ENCODE results near the gene PDS5B. TPM values are rescaled to one million over a fixed set of nuclear protein-coding genes. Genes with fewer than 3 reads are reported as not detected.

PDS5B gene, protein sequence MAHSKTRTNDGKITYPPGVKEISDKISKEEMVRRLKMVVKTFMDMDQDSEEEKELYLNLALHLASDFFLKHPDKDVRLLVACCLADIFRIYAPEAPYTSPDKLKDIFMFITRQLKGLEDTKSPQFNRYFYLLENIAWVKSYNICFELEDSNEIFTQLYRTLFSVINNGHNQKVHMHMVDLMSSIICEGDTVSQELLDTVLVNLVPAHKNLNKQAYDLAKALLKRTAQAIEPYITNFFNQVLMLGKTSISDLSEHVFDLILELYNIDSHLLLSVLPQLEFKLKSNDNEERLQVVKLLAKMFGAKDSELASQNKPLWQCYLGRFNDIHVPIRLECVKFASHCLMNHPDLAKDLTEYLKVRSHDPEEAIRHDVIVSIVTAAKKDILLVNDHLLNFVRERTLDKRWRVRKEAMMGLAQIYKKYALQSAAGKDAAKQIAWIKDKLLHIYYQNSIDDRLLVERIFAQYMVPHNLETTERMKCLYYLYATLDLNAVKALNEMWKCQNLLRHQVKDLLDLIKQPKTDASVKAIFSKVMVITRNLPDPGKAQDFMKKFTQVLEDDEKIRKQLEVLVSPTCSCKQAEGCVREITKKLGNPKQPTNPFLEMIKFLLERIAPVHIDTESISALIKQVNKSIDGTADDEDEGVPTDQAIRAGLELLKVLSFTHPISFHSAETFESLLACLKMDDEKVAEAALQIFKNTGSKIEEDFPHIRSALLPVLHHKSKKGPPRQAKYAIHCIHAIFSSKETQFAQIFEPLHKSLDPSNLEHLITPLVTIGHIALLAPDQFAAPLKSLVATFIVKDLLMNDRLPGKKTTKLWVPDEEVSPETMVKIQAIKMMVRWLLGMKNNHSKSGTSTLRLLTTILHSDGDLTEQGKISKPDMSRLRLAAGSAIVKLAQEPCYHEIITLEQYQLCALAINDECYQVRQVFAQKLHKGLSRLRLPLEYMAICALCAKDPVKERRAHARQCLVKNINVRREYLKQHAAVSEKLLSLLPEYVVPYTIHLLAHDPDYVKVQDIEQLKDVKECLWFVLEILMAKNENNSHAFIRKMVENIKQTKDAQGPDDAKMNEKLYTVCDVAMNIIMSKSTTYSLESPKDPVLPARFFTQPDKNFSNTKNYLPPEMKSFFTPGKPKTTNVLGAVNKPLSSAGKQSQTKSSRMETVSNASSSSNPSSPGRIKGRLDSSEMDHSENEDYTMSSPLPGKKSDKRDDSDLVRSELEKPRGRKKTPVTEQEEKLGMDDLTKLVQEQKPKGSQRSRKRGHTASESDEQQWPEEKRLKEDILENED (N-terminal part only)
- total RNA-seq = 41.5 TPM
- polyA plus RNA-seq (ENCODE audit: insufficient read depth in 1 of 8, insufficient read length in 8 of 8, low replicate concordance in 1 of 8) = 10 to 100 TPM; 30.4 to 52.7 (median 41.2) TPM
- long read RNA-seq, donor 1, partial matches to known transcripts = 22 of 22 reads
- long read RNA-seq, donor 1, other reads (novel, unspliced or antisense) = 0 of 22 reads
- long read RNA-seq, donor 2, full-length matches to known transcripts = 1 of 1 reads
- long read RNA-seq, donor 2, partial matches to known transcripts = 0 of 1 reads
- long read RNA-seq, donor 2, other reads (novel, unspliced or antisense) = 0 of 1 reads
- long read RNA-seq, donor 3, full-length matches to known transcripts = 1 of 21 reads
- long read RNA-seq, donor 3, partial matches to known transcripts = 20 of 21 reads
- long read RNA-seq, donor 3, other reads (novel, unspliced or antisense) = 0 of 21 reads
- long read RNA-seq, donor 4, partial matches to known transcripts = 0 of 1 reads
- long read RNA-seq, donor 4, other reads (novel, unspliced or antisense) = 0 of 1 reads
- long read RNA-seq, donor 5, partial matches to known transcripts = 50 of 53 reads
- long read RNA-seq, donor 5, other reads (novel, unspliced or antisense) = 0 of 53 reads
- long read RNA-seq, donor 6 = 0 reads
- long read RNA-seq, donor 7, full-length matches to known transcripts = 2 of 21 reads
- long read RNA-seq, donor 7, partial matches to known transcripts = 19 of 21 reads
- long read RNA-seq, donor 7, other reads (novel, unspliced or antisense) = 0 of 21 reads
- long read RNA-seq, donor 8, partial matches to known transcripts = 5 of 8 reads
- long read RNA-seq, donor 8, other reads (novel, unspliced or antisense) = 0 of 8 reads
- long read RNA-seq, donor 9, partial matches to known transcripts = 37 of 37 reads
- long read RNA-seq, donor 9, other reads (novel, unspliced or antisense) = 0 of 37 reads
- long read RNA-seq, donor 10, full-length matches to known transcripts = 5 of 21 reads
- long read RNA-seq, donor 10, partial matches to known transcripts = 16 of 21 reads
- long read RNA-seq, donor 10, other reads (novel, unspliced or antisense) = 0 of 21 reads
- long read RNA-seq, donor 11, partial matches to known transcripts = 42 of 42 reads
- long read RNA-seq, donor 11, other reads (novel, unspliced or antisense) = 0 of 42 reads

DNA sequence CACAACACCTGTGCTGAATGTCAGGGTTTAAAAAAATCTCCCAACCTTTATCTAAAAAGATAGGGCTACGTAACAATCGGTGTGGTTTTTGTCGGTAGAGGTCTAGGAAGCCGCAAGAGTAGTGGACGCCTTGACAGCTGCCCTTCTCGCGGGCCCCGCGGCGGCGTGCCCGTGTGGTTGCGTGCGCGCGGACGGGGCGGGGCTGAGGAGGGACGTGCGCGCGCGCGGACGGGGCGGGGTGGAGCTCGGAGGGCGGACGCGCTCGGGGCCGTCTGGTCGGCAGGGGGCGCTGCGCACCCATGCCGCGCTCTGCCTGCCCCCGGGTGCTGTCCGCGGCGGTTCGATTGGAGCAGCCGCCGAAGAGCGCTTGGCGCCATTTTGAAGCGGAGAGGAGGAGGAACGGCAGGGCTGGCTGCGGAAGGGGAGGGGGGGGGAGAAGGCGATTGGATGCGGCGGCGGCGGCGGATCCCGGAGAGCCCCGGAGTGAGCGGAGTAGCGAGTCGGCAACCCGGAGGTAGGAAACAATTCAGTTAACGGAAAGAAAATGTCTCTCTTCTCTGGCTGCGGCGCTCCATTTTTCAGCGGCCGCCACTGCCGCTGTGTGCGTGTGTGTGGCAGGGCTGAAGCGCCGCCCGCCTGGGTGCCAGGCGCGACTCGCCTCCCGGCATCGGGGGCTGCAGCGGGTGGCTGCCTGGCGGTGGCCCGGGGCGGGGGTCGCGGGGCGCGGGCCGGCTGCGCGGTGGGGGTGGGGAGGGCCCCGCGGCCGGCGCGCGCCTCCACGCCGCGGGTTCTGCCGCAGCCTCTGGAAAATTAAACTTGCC, at the start of gene PDS5B:
Gene PDS5B, plus strand, starts transcription at position 373 of the 821 bp plus-strand sequence. CDS start 62,321 bp downstream, outside the sequence.
- Histone ChIP-seq H3K4me1 (ENCODE audit: control insufficient read depth, insufficient read depth, low read length) (peaks cover 7% of the 10 kb centered on the region), H3K9me3 (replicated peaks; ENCODE audit: control insufficient read depth, low read depth, low read length) (no peaks in the 10 kb centered on the region), H3K27ac (ENCODE audit: low read length) (peak within 1 kb of the TSS; percentile 98), H3K4me3 (ENCODE audit: low read length) (peak within 1 kb of the TSS; percentile 77), H3K36me3 (ENCODE audit: control insufficient read depth, insufficient read depth, low read length) (no peaks in the 10 kb centered on the region), H3K27me3 (ENCODE audit: control insufficient read depth, insufficient read depth, low read length) (no peaks in the 10 kb centered on the region)
- WGBS (ENCODE audit: insufficient coverage) = under 1% methylated on average over 80 of the region's 97 CpGs
- DNase-seq = peak; percentile 99

DNA sequence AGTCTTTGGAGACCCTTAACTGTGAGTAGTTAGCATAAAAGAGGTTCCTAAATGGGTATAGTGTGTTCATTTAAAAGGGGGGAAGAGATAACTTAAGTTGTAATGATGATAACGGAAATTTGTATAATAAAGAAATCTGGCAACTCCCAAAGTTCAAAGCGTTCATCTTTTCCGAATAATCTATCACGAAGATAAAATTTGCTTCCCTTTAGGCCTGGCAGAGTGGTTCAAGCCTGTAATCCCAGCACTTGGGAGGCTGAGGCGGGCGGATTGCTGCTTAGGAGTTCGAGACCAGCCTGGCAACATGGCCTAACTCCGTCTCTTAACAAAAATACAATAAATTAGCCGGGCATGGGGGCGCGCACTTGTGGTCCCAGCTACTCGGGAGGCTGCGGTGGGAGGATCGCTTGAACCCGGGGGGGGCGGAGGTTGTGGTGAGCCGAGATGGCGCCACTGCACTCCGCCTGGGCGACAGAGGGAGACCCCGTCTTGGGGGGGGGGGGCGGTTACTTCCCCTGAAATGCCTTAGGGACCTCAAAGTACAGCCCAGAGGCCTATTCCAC, 48.6 kb upstream of the PDS5B start:
- peaks cover 2% of the 10 kb centered on the region for H3K27me3 ChIP-seq (ENCODE audit: control insufficient read depth, insufficient read depth, low read length)

GRCh38 chr13:32538143-32538620, 48.1 kb upstream of the PDS5B start:
- Histone ChIP-seq H3K9me3 (replicated peaks; ENCODE audit: control insufficient read depth, low read depth, low read length) (no peaks in the 10 kb centered on the region), H3K27me3 (ENCODE audit: control insufficient read depth, insufficient read depth, low read length) (peaks cover 2% of the 10 kb centered on the region), H3K36me3 (ENCODE audit: control insufficient read depth, insufficient read depth, low read length) (peaks cover 10% of the 10 kb centered on the region), H3K27ac (ENCODE audit: low read length) (peak overlapping the region; percentile 99), H3K4me1 (ENCODE audit: control insufficient read depth, insufficient read depth, low read length) (peaks cover 2% of the 10 kb centered on the region), H3K4me3 (ENCODE audit: low read length) (peak overlapping the region; percentile 97)
- 0% methylated on average over 23 of the region's 23 CpGs for WGBS (ENCODE audit: insufficient coverage)
- no peak for DNase-seq

More for the DNA sequence above, 48.6 kb upstream of the PDS5B start:
- peaks cover 2% of the 10 kb centered on the region for H3K4me1 ChIP-seq (ENCODE audit: control insufficient read depth, insufficient read depth, low read length)
- no peak for DNase-seq
- 39% methylated on average over 4 of the region's 22 CpGs for WGBS (ENCODE audit: insufficient coverage)
- peak overlapping the region; percentile 99 for H3K27ac ChIP-seq (ENCODE audit: low read length)
- no peaks in the 10 kb centered on the region for H3K9me3 ChIP-seq (replicated peaks; ENCODE audit: control insufficient read depth, low read depth, low read length)
- H3K4me3 ChIP-seq (ENCODE audit: low read length) = peak overlapping the region; percentile 97
- peaks cover 12% of the 10 kb centered on the region for H3K36me3 ChIP-seq (ENCODE audit: control insufficient read depth, insufficient read depth, low read length)

DNA sequence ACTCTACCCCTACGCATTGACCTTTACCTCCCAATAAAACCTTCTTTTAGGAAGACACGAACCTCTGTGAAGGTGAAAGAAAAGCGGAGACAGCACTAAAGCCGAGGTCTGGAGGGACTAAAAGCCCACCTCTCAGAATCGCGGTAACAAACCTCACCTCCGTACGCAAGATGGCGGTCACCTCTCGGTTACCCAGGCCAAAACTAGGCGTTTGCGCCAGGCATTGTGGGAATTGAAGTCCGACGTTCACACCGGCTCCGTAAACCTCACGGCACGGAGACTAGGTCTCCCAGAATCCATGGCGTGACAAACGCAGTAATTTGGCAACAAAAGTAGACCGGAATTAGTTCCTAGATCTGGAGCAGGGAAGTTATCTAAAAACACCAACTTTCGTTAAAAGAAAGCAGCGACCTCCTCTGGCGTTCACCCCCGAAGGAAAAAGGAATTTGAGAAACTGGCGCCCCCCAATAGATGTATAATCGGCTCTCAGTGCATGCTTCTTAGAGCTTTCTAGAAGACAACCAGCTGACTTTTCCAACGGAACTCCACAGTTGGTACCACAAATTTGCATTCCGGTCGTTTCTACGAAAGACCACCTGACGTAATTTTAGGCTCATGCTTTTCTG, 47.5 kb upstream of the PDS5B start, which contains the start of gene N4BP2L2:
Gene N4BP2L2, minus strand, starts transcription at position 175 of the 626 bp plus-strand sequence. CDS start 1,768 bp downstream, outside the sequence.
- H3K27ac ChIP-seq (ENCODE audit: low read length) = peak within 1 kb of the TSS; percentile 99
- 0% methylated on average over 19 of the region's 32 CpGs for WGBS (ENCODE audit: insufficient coverage)
- peaks cover 2% of the 10 kb centered on the region for H3K27me3 ChIP-seq (ENCODE audit: control insufficient read depth, insufficient read depth, low read length)
- H3K36me3 ChIP-seq (ENCODE audit: control insufficient read depth, insufficient read depth, low read length) = peaks cover 7% of the 10 kb centered on the region
- H3K4me3 ChIP-seq (ENCODE audit: low read length) = peak within 1 kb of the TSS; percentile 97
- H3K4me1 ChIP-seq (ENCODE audit: control insufficient read depth, insufficient read depth, low read length) = peaks cover 2% of the 10 kb centered on the region
- no peaks in the 10 kb centered on the region for H3K9me3 ChIP-seq (replicated peaks; ENCODE audit: control insufficient read depth, low read depth, low read length)
- peak; percentile 100 for DNase-seq

- H3K36me3 ChIP-seq (ENCODE audit: control insufficient read depth, insufficient read depth, low read length) = no peaks in the 10 kb centered on the region
- 63% methylated on average over 1 of the region's 2 CpGs for WGBS (ENCODE audit: insufficient coverage)
- H3K4me1 ChIP-seq (ENCODE audit: control insufficient read depth, insufficient read depth, low read length) = peaks cover 2% of the 10 kb centered on the region
- H3K4me3 ChIP-seq (ENCODE audit: low read length) = no peak overlapping the region
- H3K9me3 ChIP-seq (replicated peaks; ENCODE audit: control insufficient read depth, low read depth, low read length) = no peaks in the 10 kb centered on the region
- H3K27ac ChIP-seq (ENCODE audit: low read length) = no peak overlapping the region
- DNase-seq = peak; percentile 9
- peaks cover 2% of the 10 kb centered on the region for H3K27me3 ChIP-seq (ENCODE audit: control insufficient read depth, insufficient read depth, low read length)
Observed at GRCh38 chr13:32542221-32542620, 44.0 kb upstream of the PDS5B start.

DNA sequence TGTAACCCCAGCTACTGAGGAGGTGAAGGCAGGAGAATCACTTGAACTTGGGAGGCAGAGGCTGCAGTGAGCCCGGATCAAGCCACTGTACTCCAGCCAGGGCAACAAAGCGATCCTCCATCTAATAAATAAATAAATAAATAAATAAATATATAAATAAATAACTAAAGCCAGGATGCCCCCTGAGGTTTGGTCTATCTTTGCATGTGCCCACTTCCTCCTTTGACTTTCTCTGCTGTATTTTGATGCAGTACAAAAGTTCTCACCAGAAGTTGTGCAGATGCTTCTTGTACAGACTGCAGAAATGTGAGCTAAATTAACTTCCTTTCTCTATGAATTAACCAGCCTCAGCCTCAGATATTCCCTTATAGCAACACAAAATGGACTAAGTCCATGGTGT, 41.2 kb upstream of the PDS5B start:
- H3K36me3 ChIP-seq (ENCODE audit: control insufficient read depth, insufficient read depth, low read length) = no peaks in the 10 kb centered on the region
- no peaks in the 10 kb centered on the region for H3K4me1 ChIP-seq (ENCODE audit: control insufficient read depth, insufficient read depth, low read length)
- no peak overlapping the region for H3K27ac ChIP-seq (ENCODE audit: low read length)
- DNase-seq = no peak
- WGBS (ENCODE audit: insufficient coverage) = no CpG with 5 or more reads among the region's 2 CpGs
- peaks cover 2% of the 10 kb centered on the region for H3K27me3 ChIP-seq (ENCODE audit: control insufficient read depth, insufficient read depth, low read length)
- no peak overlapping the region for H3K4me3 ChIP-seq (ENCODE audit: low read length)
- no peaks in the 10 kb centered on the region for H3K9me3 ChIP-seq (replicated peaks; ENCODE audit: control insufficient read depth, low read depth, low read length)

DNA sequence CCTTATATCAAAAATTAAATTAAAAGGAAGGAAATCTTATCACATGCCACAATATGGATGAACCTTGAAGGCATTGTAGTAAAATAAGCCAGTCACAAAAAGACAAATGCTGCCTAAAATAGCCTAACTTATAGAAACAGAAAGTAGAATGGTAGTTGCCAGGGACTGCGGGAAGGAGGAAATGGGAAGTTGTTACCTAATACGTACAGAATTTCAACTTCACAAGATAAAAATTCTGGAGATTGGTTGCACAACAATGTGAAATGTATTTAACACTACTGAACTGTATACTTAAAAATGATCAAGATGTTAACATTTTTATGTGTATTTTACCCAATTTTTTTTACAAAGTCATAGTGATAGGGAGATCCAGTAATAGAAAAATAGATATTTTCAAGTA, 37.4 kb upstream of the PDS5B start:
- no CpG with 5 or more reads among the region's 2 CpGs for WGBS (ENCODE audit: insufficient coverage)
- peak; percentile 22 for DNase-seq
- Histone ChIP-seq H3K27me3 (ENCODE audit: control insufficient read depth, insufficient read depth, low read length) (no peaks in the 10 kb centered on the region), H3K4me1 (ENCODE audit: control insufficient read depth, insufficient read depth, low read length) (no peaks in the 10 kb centered on the region), H3K27ac (ENCODE audit: low read length) (no peak overlapping the region), H3K36me3 (ENCODE audit: control insufficient read depth, insufficient read depth, low read length) (no peaks in the 10 kb centered on the region), H3K4me3 (ENCODE audit: low read length) (no peak overlapping the region), H3K9me3 (replicated peaks; ENCODE audit: control insufficient read depth, low read depth, low read length) (no peaks in the 10 kb centered on the region)
